Activated T-cell treated with anti-CD3 and anti-CD28 coated beads, Interleukin-2, amount 50 U/mL, for 1 hour (primary cell): ENCODE measurements around the gene THOC1.
A peak's percentile ranks its signal among the peaks of the same experiment; 100 is the strongest.
"Not testable (repeated sequence)": the region's sequence is repeated elsewhere in the genome, so short reads cannot be mapped to it uniquely, and the experiment has no call there.

ENCODE experiments used
- DNase-seq: peaks from one replicate; pipeline ENCODE4 v3.0.0-alpha.2; 2020

The THOC1 gene

GRCh38 chr18:267688-268552 lies at the start of gene THOC1:
Gene THOC1, minus strand, starts transcription at chr18:268047. Its CDS starts 28 bp downstream, at chr18:268019.
- peak; percentile 95 for DNase-seq

GRCh38 chr18:317618-318017 lies 49.8 kb upstream of the THOC1 start:
- no peak for DNase-seq

- no peak for DNase-seq
These were observed 48.5 kb upstream of the THOC1 start for GRCh38 chr18:316393-316792.

GRCh38 chr18:313931-314330 lies 46.1 kb upstream of the THOC1 start:
- DNase-seq, result no peak

- no peak for DNase-seq
These were observed 44.6 kb upstream of the THOC1 start for GRCh38 chr18:312415-312814.

- no peak for DNase-seq
These were observed 42.2 kb upstream of the THOC1 start for GRCh38 chr18:310042-310441.

- not testable (repeated sequence) for DNase-seq
These were observed 40.2 kb upstream of the THOC1 start for GRCh38 chr18:308086-308485.

GRCh38 chr18:306608-307255 lies 38.9 kb upstream of the THOC1 start:
- no peak for DNase-seq

- DNase-seq, result no peak
These were observed 37.2 kb upstream of the THOC1 start for GRCh38 chr18:305003-305501.

- DNase-seq, result no peak
These were observed 35.8 kb upstream of the THOC1 start for GRCh38 chr18:303607-304006.

- no peak for DNase-seq
These were observed 35.2 kb upstream of the THOC1 start for GRCh38 chr18:303011-303410.

- DNase-seq, result no peak
These were observed 34.2 kb upstream of the THOC1 start for GRCh38 chr18:302097-302496.

GRCh38 chr18:297936-298335 lies 30.1 kb upstream of the THOC1 start:
- no peak for DNase-seq

- DNase-seq, result no peak
These were observed 28.1 kb upstream of the THOC1 start for GRCh38 chr18:295756-296490.

- DNase-seq, result no peak
These were observed 26.7 kb upstream of the THOC1 start for GRCh38 chr18:294566-294965.

- DNase-seq, result no peak
These were observed 25.7 kb upstream of the THOC1 start for GRCh38 chr18:293536-293935.

GRCh38 chr18:292271-292670 lies 24.4 kb upstream of the THOC1 start:
- no peak for DNase-seq

- not testable (repeated sequence) for DNase-seq
These were observed 22.1 kb upstream of the THOC1 start for GRCh38 chr18:289970-290369.

- no peak for DNase-seq
These were observed 21.2 kb upstream of the THOC1 start for GRCh38 chr18:289026-289425.

- DNase-seq, result no peak
These were observed 18.9 kb upstream of the THOC1 start for GRCh38 chr18:286515-287310.

- DNase-seq, result no peak
These were observed 18.0 kb upstream of the THOC1 start for GRCh38 chr18:285817-286216.

- no peak for DNase-seq
These were observed 7.6 kb upstream of the THOC1 start for GRCh38 chr18:275486-275885.

- DNase-seq, result no peak
These were observed 6.5 kb upstream of the THOC1 start for GRCh38 chr18:274313-274712.
